Upper lobe of right lung (tissue), 1 donor: ENCODE results near the gene STOML3. TPM values are rescaled to one million over a fixed set of nuclear protein-coding genes. Genes with fewer than 3 reads are reported as not detected.
"Not testable (repeated sequence)": the region's sequence is repeated elsewhere in the genome, so short reads cannot be mapped to it uniquely, and the experiment has no call there.

Experiments
- ATAC-seq: fragments of 200-7000 bp; cut with Tn5 transposase; one replicate; pipeline ENCODE4 v1.9.1; 2020; ENCODE audit warnings: mild to moderate bottlenecking, moderate library complexity
- DNase-seq: peaks from one replicate; pipeline ENCODE4 v3.0.0-alpha.2; 2020
- H3K27ac ChIP-seq: fragments of 200-600 bp; one replicate; pipeline ENCODE4 v1.8.0; 2022
- H3K27me3 ChIP-seq: fragments of 200-600 bp; one replicate; pipeline ENCODE4 v1.8.0; 2022; ENCODE audit warnings: mild to moderate bottlenecking
- H3K36me3 ChIP-seq: fragments of 200-600 bp; one replicate; pipeline ENCODE4 v1.8.0; 2022
- H3K4me1 ChIP-seq: fragments of 200-600 bp; one replicate; pipeline ENCODE4 v1.8.0; 2022
- H3K4me3 ChIP-seq: fragments of 200-600 bp; one replicate; pipeline ENCODE4 v1.8.0; 2022; ENCODE audit warnings: mild to moderate bottlenecking
- H3K9me3 ChIP-seq: fragments of 200-600 bp; one replicate; pipeline ENCODE4 v1.8.0; 2022
- CTCF ChIP-seq: fragments of 200-600 bp; IDR thresholded peaks from one replicate; pipeline ENCODE4 v1.8.0; 2022; ENCODE audit warnings: antibody characterized with exemption
- intact Hi-C: fragments of 100-400 bp; cut with DNase I; formaldehyde crosslinking; loops from one replicate; pipeline ENCODE4 v1.11.0; 2022
- total RNA-seq: library from RNA; stranded (reverse); fragmentation: NEBNext Ultra II Directional; extraction: Animal tissue kit (Norgen Biotek cat#: 25700); gene quantifications from one replicate; pipeline ENCODE4 v1.2.1, GENCODE V29; 2021
- donor health status: DM: no; HTN: yes; CAD: no; lungs with severe emphysema.

STOML3 gene
- total RNA-seq, 1 donor from 2014 or later, result not detected

GRCh38 chr13:39013462-39013861, 22.8 kb upstream of the STOML3 start:
- Histone ChIP-seq H3K9me3 (no peaks in the 10 kb centered on the region), H3K36me3 (peaks cover 91% of the 10 kb centered on the region), H3K27me3 (no peaks in the 10 kb centered on the region), H3K4me3 (no peak overlapping the region), H3K4me1 (no peaks in the 10 kb centered on the region), H3K27ac (no peak overlapping the region)
- ATAC-seq (no peak), DNase-seq (no peak)
- intact Hi-C loops, result no loop called here
- no peak for TF ChIP-seq CTCF

GRCh38 chr13:39012608-39013007, 22.0 kb upstream of the STOML3 start:
- TF ChIP-seq CTCF, result no peak
- intact Hi-C loops, result no loop called here
- DNase-seq (no peak), ATAC-seq (no peak)
- H3K4me1 ChIP-seq, result no peaks in the 10 kb centered on the region
- H3K4me3 ChIP-seq, result no peak overlapping the region
- no peaks in the 10 kb centered on the region for H3K9me3 ChIP-seq
- no peaks in the 10 kb centered on the region for H3K27me3 ChIP-seq
- H3K36me3 ChIP-seq, result peaks cover 86% of the 10 kb centered on the region
- H3K27ac ChIP-seq, result no peak overlapping the region

- H3K9me3 ChIP-seq, DNase-seq, intact Hi-C loops, H3K27me3 ChIP-seq, H3K4me3 ChIP-seq, H3K27ac ChIP-seq, H3K4me1 ChIP-seq, ATAC-seq: not testable (repeated sequence)
- peaks cover 25% of the 10 kb centered on the region for H3K36me3 ChIP-seq
These were observed 15.9 kb upstream of the STOML3 start for GRCh38 chr13:39006371-39007111.

- ATAC-seq, result no peak
- Histone ChIP-seq H3K4me1 (no peaks in the 10 kb centered on the region), H3K36me3 (no peaks in the 10 kb centered on the region), H3K4me3 (no peak overlapping the region), H3K9me3 (no peaks in the 10 kb centered on the region), H3K27me3 (no peaks in the 10 kb centered on the region), H3K27ac (no peak overlapping the region)
- no peak for DNase-seq
- TF ChIP-seq CTCF, result no peak
- intact Hi-C loops, result no loop called here
These were observed 8.1 kb upstream of the STOML3 start for GRCh38 chr13:38998739-38999138.

GRCh38 chr13:38993381-38993780, 2.8 kb upstream of the STOML3 start:
- H3K27me3 ChIP-seq, result no peaks in the 10 kb centered on the region
- no peaks in the 10 kb centered on the region for H3K4me1 ChIP-seq
- ATAC-seq, result no peak
- intact Hi-C loops, result no loop called here
- no peak for TF ChIP-seq CTCF
- no peak for DNase-seq
- no peak overlapping the region for H3K4me3 ChIP-seq
- H3K9me3 ChIP-seq, result no peaks in the 10 kb centered on the region
- no peaks in the 10 kb centered on the region for H3K36me3 ChIP-seq
- H3K27ac ChIP-seq, result no peak overlapping the region

- Histone ChIP-seq H3K36me3 (no peaks in the 10 kb centered on the region), H3K4me1 (no peaks in the 10 kb centered on the region), H3K4me3 (no peak overlapping the region), H3K9me3 (no peaks in the 10 kb centered on the region), H3K27ac (no peak overlapping the region), H3K27me3 (no peaks in the 10 kb centered on the region)
- intact Hi-C loops, result no loop called here
- TF ChIP-seq CTCF, result no peak
- no peak for DNase-seq
- no peak for ATAC-seq
These were observed 9.5 kb downstream of the STOML3 start for GRCh38 chr13:38981096-38981495.
